Measurements from ENCODE around the gene GRK5. TPM values are rescaled to one million over a fixed set of nuclear protein-coding genes. Genes with fewer than 3 reads are reported as not detected.

The GRK5 gene
- total RNA-seq, 5 donors from 2014 or later (not counting 1 experiment from before 2014, with no cell fraction given) = 21.7 to 36.8 (median 30.6) TPM

DNA sequence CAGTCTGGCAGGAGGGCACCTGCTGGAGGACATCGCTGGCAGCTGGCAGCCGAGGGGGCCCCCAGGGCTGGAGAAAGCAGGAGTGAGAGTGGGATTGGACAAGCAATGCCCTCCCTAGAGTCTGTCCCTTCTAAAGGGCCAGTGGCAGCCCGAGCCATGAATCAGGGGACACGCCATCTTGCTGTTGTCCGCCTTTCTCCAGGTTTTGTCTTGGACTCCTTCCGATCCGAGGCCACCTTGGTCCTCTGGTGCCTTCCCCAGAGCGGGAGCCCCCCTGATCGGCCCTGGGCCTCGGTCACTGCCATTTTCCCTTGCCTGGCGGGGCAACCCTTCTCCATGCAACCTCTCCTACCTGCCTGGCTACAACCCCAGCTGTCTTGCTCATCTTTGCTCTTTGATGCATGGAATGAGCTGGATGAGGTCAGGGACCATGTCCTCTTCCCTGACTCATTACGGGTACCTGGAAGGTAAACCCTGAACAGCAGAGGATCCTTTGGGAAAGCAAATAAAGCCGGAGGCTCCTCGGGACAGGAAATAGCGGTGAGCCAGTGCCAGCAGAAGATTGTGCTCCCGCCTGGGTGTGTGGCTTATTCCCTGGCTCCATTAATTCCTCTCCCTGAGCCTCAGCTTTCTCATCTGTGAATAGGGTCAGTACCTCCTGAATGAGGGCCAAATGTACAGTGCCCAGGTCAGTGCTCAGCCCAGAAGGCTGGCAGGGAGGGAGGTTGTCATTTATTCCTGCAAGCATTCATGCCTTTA is 112.0 kb downstream of the GRK5 start:
- no peak overlapping the region for H3K27ac Mint-ChIP-seq
- H3K4me3 ChIP-seq (ENCODE audit: control insufficient read depth in 1 of 2, extremely low read depth in 1 of 2, low read length in 1 of 2) = no peak overlapping the region
- H3K27ac ChIP-seq (ENCODE audit: low read length) = no peak overlapping the region
- peaks cover 49 to 67% (median 67%) of the 10 kb centered on the region in 3 donors for H3K4me1 Mint-ChIP-seq
- no peaks in the 10 kb centered on the region for H3K9me3 Mint-ChIP-seq
- no peaks in the 10 kb centered on the region for H3K9me3 ChIP-seq
- peaks cover 0 to 3% of the 10 kb centered on the region in 2 donors for H3K36me3 ChIP-seq (ENCODE audit: control insufficient read depth in 2 of 2, extremely low read depth in 1 of 2, insufficient read depth in 1 of 2, low read length in 1 of 2)
- no peaks in the 10 kb centered on the region for H3K27me3 Mint-ChIP-seq
- ChIA-PET POLR2A (no interaction called here), CTCF (no interaction called here)
- H3K36me3 Mint-ChIP-seq = peaks cover 12% of the 10 kb centered on the region
- WGBS (ENCODE audit: insufficient coverage) = 95% methylated on average over 5 of the region's 16 CpGs
- no peak for ATAC-seq (replicated peaks in 1 of 4)
- peaks cover 0 to 23% of the 10 kb centered on the region in 2 experiments for H3K27me3 ChIP-seq (replicated peaks in 1 of 2; ENCODE audit: control insufficient read depth in 2 of 2, extremely low read depth in 1 of 2, insufficient read depth in 2 of 2, low read length in 1 of 2)
- no peak overlapping the region for H3K4me3 Mint-ChIP-seq
- H3K4me1 ChIP-seq (ENCODE audit: control insufficient read depth in 1 of 2, extremely low read depth in 1 of 2, insufficient read depth in 2 of 2, low read length in 2 of 2) = peaks cover 0 to 24% of the 10 kb centered on the region in 2 experiments
- DNase-seq = no peak

DNA sequence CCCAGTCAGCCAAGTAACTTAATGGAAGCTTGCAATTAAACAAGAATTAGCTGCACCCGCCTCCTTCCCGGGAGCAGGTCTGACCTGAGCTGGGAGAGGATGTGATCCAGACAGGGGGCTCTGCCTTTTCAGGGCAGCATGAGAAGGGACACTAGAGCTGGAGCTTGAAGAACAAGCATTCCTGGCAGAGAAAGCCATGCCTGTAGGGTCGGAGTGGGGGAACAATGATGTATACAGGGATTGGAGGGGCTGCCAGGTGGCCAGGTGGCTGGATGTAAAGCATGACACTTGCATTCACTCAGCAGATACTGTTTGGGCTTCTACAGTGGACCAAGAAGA is 112.5 kb downstream of the GRK5 start:
- ChIA-PET CTCF (no interaction called here), POLR2A (interaction anchor here in 1 of 2 donors (0.5 kb wide), 1 partner anchor 12 kb away, joined by 3 read pairs; no protein-coding TSS in a partner anchor)
- no peak overlapping the region for H3K4me3 Mint-ChIP-seq
- Histone ChIP-seq H3K9me3 (no peaks in the 10 kb centered on the region), H3K27ac (ENCODE audit: low read length) (no peak overlapping the region), H3K27me3 (replicated peaks in 1 of 2; ENCODE audit: control insufficient read depth in 2 of 2, extremely low read depth in 1 of 2, insufficient read depth in 2 of 2, low read length in 1 of 2) (peaks cover 0 to 18% of the 10 kb centered on the region in 2 experiments), H3K4me3 (ENCODE audit: control insufficient read depth in 1 of 2, extremely low read depth in 1 of 2, low read length in 1 of 2) (no peak overlapping the region), H3K36me3 (ENCODE audit: control insufficient read depth in 2 of 2, extremely low read depth in 1 of 2, insufficient read depth in 1 of 2, low read length in 1 of 2) (peaks cover 0 to 3% of the 10 kb centered on the region in 2 donors), H3K4me1 (ENCODE audit: control insufficient read depth in 1 of 2, extremely low read depth in 1 of 2, insufficient read depth in 2 of 2, low read length in 2 of 2) (peaks cover 0 to 19% of the 10 kb centered on the region in 2 experiments)
- peaks cover 12% of the 10 kb centered on the region for H3K36me3 Mint-ChIP-seq
- WGBS (ENCODE audit: insufficient coverage) = 97% methylated on average over 3 of the region's 3 CpGs
- peaks cover 47 to 62% (median 61%) of the 10 kb centered on the region in 3 donors for H3K4me1 Mint-ChIP-seq
- no peaks in the 10 kb centered on the region for H3K27me3 Mint-ChIP-seq
- H3K9me3 Mint-ChIP-seq = no peaks in the 10 kb centered on the region
- no peak overlapping the region for H3K27ac Mint-ChIP-seq
- DNase-seq (no peak), ATAC-seq (replicated peaks in 1 of 4) (no peak)

DNA sequence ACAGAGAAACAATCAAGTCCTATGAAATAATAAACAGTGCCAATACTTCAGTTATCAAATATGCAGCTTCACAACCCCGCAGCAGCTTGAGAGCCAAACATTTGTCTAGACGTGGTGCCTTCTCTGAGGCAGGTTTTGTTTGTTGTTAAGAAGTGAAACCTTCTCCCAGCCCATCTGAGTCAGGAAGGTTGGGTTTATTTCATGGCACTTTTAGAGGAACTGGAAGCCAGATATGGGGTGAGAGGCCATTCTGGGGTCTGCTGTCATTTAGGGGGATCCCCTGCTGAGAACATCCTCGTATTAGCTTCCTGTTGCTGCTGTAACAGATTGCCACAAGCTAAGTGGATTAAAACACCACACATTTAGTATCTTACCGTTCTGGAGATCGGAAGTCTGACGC is 113.6 kb downstream of the GRK5 start:
- Histone ChIP-seq H3K27me3 (replicated peaks in 1 of 2; ENCODE audit: control insufficient read depth in 2 of 2, extremely low read depth in 1 of 2, insufficient read depth in 2 of 2, low read length in 1 of 2) (peaks cover 0 to 7% of the 10 kb centered on the region in 2 experiments), H3K4me1 (ENCODE audit: control insufficient read depth in 1 of 2, extremely low read depth in 1 of 2, insufficient read depth in 2 of 2, low read length in 2 of 2) (peaks cover 0 to 8% of the 10 kb centered on the region in 2 experiments), H3K36me3 (ENCODE audit: control insufficient read depth in 2 of 2, extremely low read depth in 1 of 2, insufficient read depth in 1 of 2, low read length in 1 of 2) (peaks cover 0 to 3% of the 10 kb centered on the region in 2 donors), H3K27ac (ENCODE audit: low read length) (no peak overlapping the region), H3K4me3 (ENCODE audit: control insufficient read depth in 1 of 2, extremely low read depth in 1 of 2, low read length in 1 of 2) (no peak overlapping the region), H3K9me3 (no peaks in the 10 kb centered on the region)
- peaks cover 12% of the 10 kb centered on the region for H3K36me3 Mint-ChIP-seq
- no peak overlapping the region for H3K27ac Mint-ChIP-seq
- 77% methylated on average over 4 of the region's 6 CpGs for WGBS (ENCODE audit: insufficient coverage)
- H3K27me3 Mint-ChIP-seq = no peaks in the 10 kb centered on the region
- no peaks in the 10 kb centered on the region for H3K9me3 Mint-ChIP-seq
- POLR2A ChIA-PET = interaction anchor here in 1 of 2 donors (0.7 kb wide), 1 partner anchor 53 kb away, joined by 3 read pairs; no protein-coding TSS in a partner anchor
- no peak overlapping the region for H3K4me3 Mint-ChIP-seq
- no peak for DNase-seq
- peaks cover 36 to 51% (median 50%) of the 10 kb centered on the region in 3 donors for H3K4me1 Mint-ChIP-seq
- CTCF ChIA-PET = interaction anchor here (0.6 kb wide), 2 partner anchors 55 to 95 kb away, joined by 3 to 4 read pairs; no protein-coding TSS in a partner anchor
- no peak for ATAC-seq (replicated peaks in 1 of 4)

DNA sequence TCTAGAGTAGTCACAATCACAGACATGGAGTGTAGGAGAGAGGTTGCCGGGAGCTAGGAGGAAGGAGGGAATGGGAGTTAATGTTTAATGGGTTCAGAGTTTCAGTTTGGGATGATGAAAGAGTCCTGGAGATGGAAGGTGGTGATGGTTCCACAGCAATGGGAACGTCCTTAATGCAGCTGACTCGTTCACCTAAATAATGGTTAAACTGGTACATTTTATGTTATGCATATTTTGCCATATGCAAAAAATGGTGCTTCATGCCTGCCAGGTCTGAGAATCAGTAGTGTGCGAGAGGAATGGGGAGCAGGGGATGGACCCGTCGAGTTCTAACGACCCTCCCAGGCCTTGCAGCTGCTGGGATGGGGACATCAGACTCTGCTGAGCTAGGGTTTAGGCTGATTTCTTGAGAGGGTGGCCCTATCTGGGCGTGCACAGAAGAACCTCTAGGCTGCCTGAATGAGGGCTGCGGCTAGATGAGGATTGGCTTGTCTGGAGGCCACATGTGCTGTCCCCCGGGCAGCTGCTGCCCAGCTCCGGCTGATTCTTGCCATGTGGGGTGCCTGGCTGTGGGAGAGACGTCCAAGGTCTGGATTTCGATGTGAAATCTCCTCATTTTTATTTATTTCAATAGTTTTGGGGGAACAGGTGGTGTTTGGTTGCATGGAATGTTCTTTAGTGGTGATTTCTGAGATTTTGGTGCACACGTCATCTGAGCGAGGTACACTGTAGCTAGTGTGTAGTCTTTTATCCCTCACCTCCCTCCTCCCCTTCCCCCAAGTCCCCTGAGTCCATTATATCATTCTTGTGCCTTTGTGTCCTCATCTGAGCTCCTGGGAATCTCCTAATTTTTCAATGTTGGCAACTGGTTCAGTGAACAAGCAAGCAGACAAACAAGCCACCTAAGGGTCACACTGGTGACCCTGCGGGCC is 116.0 kb downstream of the GRK5 start:
- no peaks in the 10 kb centered on the region for H3K4me1 ChIP-seq (ENCODE audit: control insufficient read depth in 1 of 2, extremely low read depth in 1 of 2, insufficient read depth in 2 of 2, low read length in 2 of 2)
- no peaks in the 10 kb centered on the region for H3K27me3 Mint-ChIP-seq
- ATAC-seq (replicated peaks in 1 of 4) = no peak
- DNase-seq = no peak
- H3K9me3 Mint-ChIP-seq = no peaks in the 10 kb centered on the region
- H3K4me1 Mint-ChIP-seq = peaks cover 25 to 42% (median 33%) of the 10 kb centered on the region in 3 donors
- H3K27ac Mint-ChIP-seq = no peak overlapping the region
- ChIA-PET POLR2A (no interaction called here), CTCF (no interaction called here)
- H3K36me3 ChIP-seq (ENCODE audit: control insufficient read depth in 2 of 2, extremely low read depth in 1 of 2, insufficient read depth in 1 of 2, low read length in 1 of 2) = peaks cover 7 to 9% of the 10 kb centered on the region in 2 donors
- H3K27me3 ChIP-seq (replicated peaks in 1 of 2; ENCODE audit: control insufficient read depth in 2 of 2, extremely low read depth in 1 of 2, insufficient read depth in 2 of 2, low read length in 1 of 2) = no peaks in the 10 kb centered on the region
- H3K4me3 Mint-ChIP-seq = no peak overlapping the region
- peaks cover 15% of the 10 kb centered on the region for H3K36me3 Mint-ChIP-seq
- 92% methylated on average over 9 of the region's 16 CpGs for WGBS (ENCODE audit: insufficient coverage)
- H3K27ac ChIP-seq (ENCODE audit: low read length) = no peak overlapping the region
- H3K9me3 ChIP-seq = no peaks in the 10 kb centered on the region
- no peak overlapping the region for H3K4me3 ChIP-seq (ENCODE audit: control insufficient read depth in 1 of 2, extremely low read depth in 1 of 2, low read length in 1 of 2)

DNA sequence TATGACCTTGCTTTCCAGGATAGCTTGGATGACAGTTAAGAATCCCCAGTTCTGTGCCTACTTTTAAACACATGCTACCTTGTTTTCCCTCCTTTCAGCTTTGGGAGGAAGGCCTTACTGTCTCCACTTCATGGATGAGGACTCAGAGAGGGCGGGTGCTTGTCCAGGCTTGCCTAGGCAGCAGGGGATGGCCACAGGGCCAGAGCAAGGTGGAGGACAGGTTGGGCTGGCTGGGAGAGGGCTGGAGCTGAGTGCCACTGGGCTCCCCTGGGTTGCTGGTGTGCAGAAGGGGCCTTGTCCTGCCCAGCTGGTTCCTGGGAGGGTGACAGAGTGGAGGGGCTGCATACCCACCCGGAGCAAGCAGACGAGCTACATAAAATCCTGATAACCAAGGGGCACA is 117.8 kb downstream of the GRK5 start:
- Mint-ChIP-seq H3K4me1 (peaks cover 18 to 32% (median 28%) of the 10 kb centered on the region in 3 donors), H3K27ac (no peak overlapping the region)
- POLR2A ChIA-PET = no interaction called here

DNA sequence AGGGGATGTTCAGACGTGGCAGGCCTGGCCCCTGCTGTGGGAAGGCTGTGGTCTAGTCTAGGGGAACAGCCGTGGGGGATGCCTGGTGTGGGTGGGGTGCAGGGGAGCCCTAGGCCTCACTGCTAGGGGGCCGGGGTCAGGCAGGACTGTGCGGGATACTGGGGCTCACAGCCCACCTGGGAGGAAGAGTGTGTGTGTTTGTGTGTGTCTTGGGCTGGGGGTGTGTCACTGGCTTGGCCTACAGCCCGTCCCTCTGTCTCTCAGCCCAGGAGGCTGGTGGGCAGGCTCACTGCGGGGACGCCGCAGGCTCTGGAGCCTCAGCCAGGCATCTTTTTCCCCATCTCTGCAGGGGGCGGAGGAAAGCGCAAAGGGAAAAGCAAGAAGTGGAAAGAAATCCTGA is 118.8 kb downstream of the GRK5 start:
- H3K27ac Mint-ChIP-seq = no peak overlapping the region
- ChIA-PET CTCF (no interaction called here), POLR2A (no interaction called here)
- Histone ChIP-seq H3K36me3 (ENCODE audit: control insufficient read depth in 2 of 2, extremely low read depth in 1 of 2, insufficient read depth in 1 of 2, low read length in 1 of 2) (peaks cover 6 to 7% of the 10 kb centered on the region in 2 donors), H3K4me1 (ENCODE audit: control insufficient read depth in 1 of 2, extremely low read depth in 1 of 2, insufficient read depth in 2 of 2, low read length in 2 of 2) (no peaks in the 10 kb centered on the region), H3K4me3 (ENCODE audit: control insufficient read depth in 1 of 2, extremely low read depth in 1 of 2, low read length in 1 of 2) (no peak overlapping the region), H3K27me3 (replicated peaks in 1 of 2; ENCODE audit: control insufficient read depth in 2 of 2, extremely low read depth in 1 of 2, insufficient read depth in 2 of 2, low read length in 1 of 2) (no peaks in the 10 kb centered on the region), H3K27ac (ENCODE audit: low read length) (no peak overlapping the region), H3K9me3 (no peaks in the 10 kb centered on the region)
- H3K4me3 Mint-ChIP-seq = no peak overlapping the region
- DNase-seq (no peak), ATAC-seq (replicated peaks in 1 of 4) (no peak)
- H3K9me3 Mint-ChIP-seq = no peaks in the 10 kb centered on the region
- H3K27me3 Mint-ChIP-seq = no peaks in the 10 kb centered on the region
- peaks cover 10 to 24% (median 21%) of the 10 kb centered on the region in 3 donors for H3K4me1 Mint-ChIP-seq
- peaks cover 15% of the 10 kb centered on the region for H3K36me3 Mint-ChIP-seq
- 78% methylated on average over 4 of the region's 10 CpGs for WGBS (ENCODE audit: insufficient coverage)

More for the DNA sequence above, 117.8 kb downstream of the GRK5 start:
- Histone ChIP-seq H3K4me3 (ENCODE audit: control insufficient read depth in 1 of 2, extremely low read depth in 1 of 2, low read length in 1 of 2) (no peak overlapping the region), H3K27me3 (replicated peaks in 1 of 2; ENCODE audit: control insufficient read depth in 2 of 2, extremely low read depth in 1 of 2, insufficient read depth in 2 of 2, low read length in 1 of 2) (no peaks in the 10 kb centered on the region), H3K4me1 (ENCODE audit: control insufficient read depth in 1 of 2, extremely low read depth in 1 of 2, insufficient read depth in 2 of 2, low read length in 2 of 2) (no peaks in the 10 kb centered on the region), H3K36me3 (ENCODE audit: control insufficient read depth in 2 of 2, extremely low read depth in 1 of 2, insufficient read depth in 1 of 2, low read length in 1 of 2) (peaks cover 7 to 9% of the 10 kb centered on the region in 2 donors), H3K27ac (ENCODE audit: low read length) (no peak overlapping the region), H3K9me3 (no peaks in the 10 kb centered on the region)
- Mint-ChIP-seq H3K36me3 (peaks cover 18% of the 10 kb centered on the region), H3K4me3 (no peak overlapping the region), H3K9me3 (no peaks in the 10 kb centered on the region), H3K27me3 (no peaks in the 10 kb centered on the region)
- ATAC-seq (replicated peaks in 1 of 4) = no peak
- 100% methylated on average over 2 of the region's 3 CpGs for WGBS (ENCODE audit: insufficient coverage)
- no peak for DNase-seq
- CTCF ChIA-PET = no interaction called here
